GM12872 (cell line): Measurements from ENCODE around the gene NPAS1.

ENCODE experiments used
- TF ChIP-seq, protein P1 (sequence below): IDR thresholded peaks from 3 replicates; pipeline ENCODE4 v1.5.1; 2011; ENCODE audit warnings: low read depth, mild to moderate bottlenecking, low read length, moderate library complexity; ENCODE audit not compliant: insufficient read depth

The NPAS1 gene

DNA sequence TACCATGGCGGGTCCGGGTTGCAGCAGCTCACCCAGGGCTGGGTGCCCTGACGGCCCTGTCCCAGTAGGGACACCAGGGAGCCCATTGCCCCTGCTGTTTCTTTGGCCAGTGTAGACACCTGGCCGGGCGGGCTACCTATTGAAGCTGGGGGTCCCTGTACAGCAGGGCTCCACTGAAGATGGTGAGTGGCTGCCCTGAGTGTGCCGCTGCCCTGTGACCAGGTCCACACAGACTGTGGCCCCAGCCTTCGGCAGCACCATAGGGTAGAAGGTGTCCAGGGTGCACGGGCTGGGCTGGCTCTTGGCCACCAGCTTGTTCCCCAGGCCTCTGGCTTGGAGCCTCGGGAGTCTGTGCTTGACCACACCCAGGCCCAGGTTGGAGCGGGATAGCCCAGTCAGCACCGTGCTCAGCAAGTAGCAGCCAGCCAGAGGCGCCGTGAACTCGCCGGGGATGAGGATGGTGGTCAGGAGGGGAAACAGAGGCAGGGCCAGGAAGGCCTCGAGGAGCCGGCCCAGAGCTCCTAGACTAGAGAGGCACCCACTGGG lies 25.4 kb upstream of the NPAS1 start:
- TF ChIP-seq, protein P1, sequence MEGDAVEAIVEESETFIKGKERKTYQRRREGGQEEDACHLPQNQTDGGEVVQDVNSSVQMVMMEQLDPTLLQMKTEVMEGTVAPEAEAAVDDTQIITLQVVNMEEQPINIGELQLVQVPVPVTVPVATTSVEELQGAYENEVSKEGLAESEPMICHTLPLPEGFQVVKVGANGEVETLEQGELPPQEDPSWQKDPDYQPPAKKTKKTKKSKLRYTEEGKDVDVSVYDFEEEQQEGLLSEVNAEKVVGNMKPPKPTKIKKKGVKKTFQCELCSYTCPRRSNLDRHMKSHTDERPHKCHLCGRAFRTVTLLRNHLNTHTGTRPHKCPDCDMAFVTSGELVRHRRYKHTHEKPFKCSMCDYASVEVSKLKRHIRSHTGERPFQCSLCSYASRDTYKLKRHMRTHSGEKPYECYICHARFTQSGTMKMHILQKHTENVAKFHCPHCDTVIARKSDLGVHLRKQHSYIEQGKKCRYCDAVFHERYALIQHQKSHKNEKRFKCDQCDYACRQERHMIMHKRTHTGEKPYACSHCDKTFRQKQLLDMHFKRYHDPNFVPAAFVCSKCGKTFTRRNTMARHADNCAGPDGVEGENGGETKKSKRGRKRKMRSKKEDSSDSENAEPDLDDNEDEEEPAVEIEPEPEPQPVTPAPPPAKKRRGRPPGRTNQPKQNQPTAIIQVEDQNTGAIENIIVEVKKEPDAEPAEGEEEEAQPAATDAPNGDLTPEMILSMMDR = no peak

DNA sequence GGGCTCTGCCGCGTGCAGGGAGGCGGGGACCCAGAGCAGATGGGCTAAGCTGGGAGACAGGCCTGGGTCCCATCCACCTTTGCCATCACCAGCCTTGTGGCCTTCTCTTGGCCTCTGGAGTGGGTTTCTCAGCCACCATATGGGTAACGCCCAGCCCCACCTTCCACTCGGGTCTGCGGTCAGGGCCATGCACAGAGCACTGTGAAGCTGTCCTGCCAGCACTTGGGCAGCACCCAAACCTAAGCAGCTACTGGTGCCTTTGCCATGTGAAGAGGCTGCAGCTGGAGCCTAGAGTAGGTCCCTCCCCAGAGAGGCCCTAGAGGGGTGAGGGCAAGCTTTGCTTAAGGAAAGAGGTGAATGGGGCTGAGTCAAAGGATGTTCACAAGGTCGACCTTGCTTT lies 24.1 kb upstream of the NPAS1 start:
- TF ChIP-seq, protein P1 = no peak

DNA sequence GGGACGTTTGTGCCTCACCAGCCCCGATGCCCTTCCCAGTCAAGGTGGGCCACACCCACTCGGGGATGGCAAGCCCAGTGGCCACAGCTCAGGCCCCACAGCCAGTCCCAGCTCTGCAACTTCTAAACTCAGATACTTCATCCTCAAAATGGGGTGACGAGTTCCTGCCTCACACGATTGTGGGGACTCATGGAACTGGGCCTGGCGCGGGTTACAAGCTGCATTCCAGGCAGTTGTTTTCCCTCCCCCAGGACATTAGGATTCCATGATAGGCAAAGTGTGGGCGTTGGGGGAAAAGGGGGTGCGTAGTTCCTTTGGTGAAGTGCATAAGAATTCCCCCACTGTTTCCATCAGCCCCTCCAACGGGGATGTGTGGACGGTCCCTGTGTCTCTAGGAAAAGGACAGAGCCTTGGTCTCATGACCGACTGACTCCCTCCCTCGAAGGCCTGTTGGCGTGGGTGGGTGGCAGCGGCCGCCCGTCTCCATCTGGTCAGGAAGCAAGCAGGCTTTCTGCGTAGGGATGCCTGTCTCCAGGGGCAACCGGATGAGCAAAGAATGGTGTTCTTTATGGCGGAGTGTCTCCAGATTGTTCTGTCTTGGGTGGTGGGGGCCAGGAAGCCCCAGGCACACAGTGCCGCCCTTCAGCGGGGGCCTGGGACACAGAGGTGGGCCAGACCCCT lies 21.1 kb upstream of the NPAS1 start:
- TF ChIP-seq, protein P1 = no peak

DNA sequence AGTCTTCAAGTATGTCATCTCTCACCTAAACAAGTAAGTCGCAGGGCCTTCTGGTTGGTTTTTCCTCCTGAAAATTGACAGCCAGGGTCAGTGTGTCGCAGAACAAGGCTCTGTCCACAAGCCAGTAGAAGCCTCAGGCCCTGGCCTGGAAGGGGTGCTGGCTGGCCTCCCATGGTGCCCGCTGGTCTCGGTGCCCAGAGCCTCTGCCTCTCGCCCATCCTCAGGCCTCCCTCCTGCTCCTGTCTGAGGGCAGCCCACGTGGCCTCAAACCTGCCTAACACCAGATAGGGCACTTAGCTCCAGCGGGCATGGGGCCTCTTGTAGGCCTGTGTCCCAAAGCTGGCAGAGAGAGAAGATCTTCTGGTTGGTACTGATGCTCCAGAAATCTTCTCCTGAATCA lies 20.3 kb upstream of the NPAS1 start:
- TF ChIP-seq, protein P1 = no peak

DNA sequence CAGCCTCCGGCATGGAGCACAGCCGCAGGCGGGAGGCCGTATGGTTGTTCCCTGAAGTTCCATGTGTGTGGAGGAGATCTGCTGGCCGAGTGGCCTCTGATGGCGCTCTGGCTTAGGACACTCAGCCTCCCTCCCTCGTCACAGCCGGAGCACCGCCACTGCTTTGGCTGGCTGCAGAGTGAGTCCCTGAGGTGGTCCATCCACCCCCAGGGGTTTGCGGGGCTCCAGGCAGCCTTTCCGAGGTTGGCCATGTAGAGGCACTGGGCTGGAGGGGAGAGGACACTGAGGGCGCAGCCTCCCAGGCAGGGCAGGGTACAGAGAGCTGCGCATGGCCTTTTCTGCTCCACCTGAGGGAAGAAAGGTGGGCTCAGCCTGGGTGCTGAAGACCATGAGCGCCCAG lies 19.8 kb upstream of the NPAS1 start:
- TF ChIP-seq, protein P1 = no peak

DNA sequence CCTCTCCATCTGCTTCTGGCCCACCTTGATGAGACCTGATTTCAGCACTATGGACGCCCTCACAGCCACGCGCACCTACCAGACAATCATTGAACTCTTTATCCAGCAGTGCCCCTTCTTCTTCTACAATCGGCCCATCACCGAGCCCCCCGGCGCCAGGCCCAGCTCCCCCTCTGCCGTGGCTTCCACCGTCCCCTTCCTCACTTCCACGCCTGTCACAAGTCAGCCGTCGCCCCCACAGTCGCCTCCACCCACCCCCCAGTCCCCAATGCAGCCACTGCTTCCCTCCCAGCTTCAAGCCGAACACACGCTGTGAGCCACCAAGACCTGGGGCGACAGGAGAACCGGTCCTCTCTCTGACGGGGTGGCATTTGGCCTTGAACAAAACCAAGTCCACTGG lies 19.3 kb upstream of the NPAS1 start:
- TF ChIP-seq, protein P1 = no peak

DNA sequence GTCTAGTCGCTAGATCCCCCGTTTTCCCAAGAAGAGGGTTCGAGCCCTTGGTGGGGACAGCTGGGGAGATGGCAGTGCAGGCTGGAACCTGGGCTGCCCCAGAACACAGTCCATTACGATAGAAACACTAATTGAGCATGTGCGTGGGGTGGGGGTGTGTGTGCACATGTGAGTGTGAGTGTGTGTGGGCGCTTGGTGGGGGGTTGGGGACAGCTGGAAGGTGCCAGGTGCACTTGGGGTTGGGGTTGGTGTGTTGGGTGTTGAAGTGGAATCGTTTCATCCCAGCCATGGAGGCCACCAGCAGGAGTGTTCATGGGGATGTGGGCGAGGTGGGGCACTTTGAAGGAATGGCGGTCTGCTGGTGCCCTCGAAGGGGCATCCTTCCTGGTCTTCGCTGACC lies 18.1 kb upstream of the NPAS1 start:
- TF ChIP-seq, protein P1 = no peak
